ENCODE measurements around the gene LRRC4.

- no peak for TF ChIP-seq POLR2A (IDR thresholded peaks at IDR 0.05)
- TF ChIP-seq, protein P1, sequence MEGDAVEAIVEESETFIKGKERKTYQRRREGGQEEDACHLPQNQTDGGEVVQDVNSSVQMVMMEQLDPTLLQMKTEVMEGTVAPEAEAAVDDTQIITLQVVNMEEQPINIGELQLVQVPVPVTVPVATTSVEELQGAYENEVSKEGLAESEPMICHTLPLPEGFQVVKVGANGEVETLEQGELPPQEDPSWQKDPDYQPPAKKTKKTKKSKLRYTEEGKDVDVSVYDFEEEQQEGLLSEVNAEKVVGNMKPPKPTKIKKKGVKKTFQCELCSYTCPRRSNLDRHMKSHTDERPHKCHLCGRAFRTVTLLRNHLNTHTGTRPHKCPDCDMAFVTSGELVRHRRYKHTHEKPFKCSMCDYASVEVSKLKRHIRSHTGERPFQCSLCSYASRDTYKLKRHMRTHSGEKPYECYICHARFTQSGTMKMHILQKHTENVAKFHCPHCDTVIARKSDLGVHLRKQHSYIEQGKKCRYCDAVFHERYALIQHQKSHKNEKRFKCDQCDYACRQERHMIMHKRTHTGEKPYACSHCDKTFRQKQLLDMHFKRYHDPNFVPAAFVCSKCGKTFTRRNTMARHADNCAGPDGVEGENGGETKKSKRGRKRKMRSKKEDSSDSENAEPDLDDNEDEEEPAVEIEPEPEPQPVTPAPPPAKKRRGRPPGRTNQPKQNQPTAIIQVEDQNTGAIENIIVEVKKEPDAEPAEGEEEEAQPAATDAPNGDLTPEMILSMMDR (IDR thresholded peaks at IDR 0.05) = no peak
Measured at GRCh38 chr7:128033246-128033645, 2.0 kb upstream of the LRRC4 start.

All from sigmoid colon (tissue), 3 donors.